ENCODE data around the gene RTCB. TPM values are rescaled to one million over a fixed set of nuclear protein-coding genes. Genes with fewer than 3 reads are reported as not detected.

RTCB gene
- total and polyA plus RNA-seq, 3 experiments from 2014 or later = 97.7 to 104 (median 103) TPM

GRCh38 chr22:32389685-32390084 lies 22.4 kb downstream of the RTCB start:
- Histone ChIP-seq H3K4me3 (ENCODE audit: low read length) (no peak overlapping the region), H3K27me3 (ENCODE audit: insufficient read depth, low read length, poor library complexity, severe bottlenecking) (no peaks in the 10 kb centered on the region), H3K9me3 (ENCODE audit: low read length) (no peaks in the 10 kb centered on the region), H3K4me1 (ENCODE audit: insufficient read depth, low read length) (no peaks in the 10 kb centered on the region), H3K36me3 (ENCODE audit: insufficient read depth, low read length) (peaks cover 28% of the 10 kb centered on the region), H3K27ac (ENCODE audit: low read depth, low read length) (no peak overlapping the region)
- Mint-ChIP-seq H3K4me1 (no peaks in the 10 kb centered on the region), H3K27me3 (no peaks in the 10 kb centered on the region), H3K27ac (peak overlapping the region in 3 of 8 donors; percentile 46 to 79 (median 54)), H3K36me3 (peaks cover 4 to 86% (median 25%) of the 10 kb centered on the region in 3 donors), H3K9me3 (no peaks in the 10 kb centered on the region), H3K4me3 (no peak overlapping the region)
- DNase-seq = no peak
- ChIA-PET CTCF (interaction anchor here (0.7 to 1.1 kb wide), 4 partner anchors 10 to 607 kb away, joined by 3 read pairs; no protein-coding TSS in a partner anchor), POLR2A (no interaction called here)

DNA sequence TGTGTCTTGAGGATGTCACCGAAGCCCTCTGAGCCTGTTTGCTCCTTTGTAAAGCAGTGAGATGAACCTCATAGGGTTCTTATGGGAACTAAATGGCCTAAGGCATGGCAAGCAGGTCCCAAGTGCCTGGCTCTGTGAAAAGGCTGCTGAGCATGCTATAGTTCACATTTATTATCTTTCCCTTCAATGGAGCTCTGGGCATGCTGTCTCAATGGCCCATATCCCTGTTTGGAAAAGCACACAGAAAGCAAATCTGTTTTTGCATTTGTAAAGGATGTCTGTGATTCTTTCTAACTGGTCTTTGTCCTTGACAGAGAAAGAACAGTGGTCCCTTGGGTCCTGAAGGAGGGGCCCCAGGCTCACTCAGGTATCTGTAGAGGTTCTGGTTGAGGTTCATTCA lies 26.4 kb downstream of the RTCB start:
- Histone ChIP-seq H3K9me3 (ENCODE audit: low read length) (no peaks in the 10 kb centered on the region), H3K4me3 (ENCODE audit: low read length) (no peak overlapping the region), H3K27ac (ENCODE audit: low read depth, low read length) (no peak overlapping the region), H3K27me3 (ENCODE audit: insufficient read depth, low read length, poor library complexity, severe bottlenecking) (no peaks in the 10 kb centered on the region), H3K36me3 (ENCODE audit: insufficient read depth, low read length) (peaks cover 7% of the 10 kb centered on the region), H3K4me1 (ENCODE audit: insufficient read depth, low read length) (no peaks in the 10 kb centered on the region)
- H3K9me3 Mint-ChIP-seq = no peaks in the 10 kb centered on the region
- H3K27me3 Mint-ChIP-seq = no peaks in the 10 kb centered on the region
- peaks cover 0 to 49% (median 13%) of the 10 kb centered on the region in 3 donors for H3K36me3 Mint-ChIP-seq
- no peak for DNase-seq
- ChIA-PET POLR2A (no interaction called here), CTCF (no interaction called here)
- H3K27ac Mint-ChIP-seq = no peak overlapping the region
- no peak overlapping the region for H3K4me3 Mint-ChIP-seq
- H3K4me1 Mint-ChIP-seq = no peaks in the 10 kb centered on the region

DNA sequence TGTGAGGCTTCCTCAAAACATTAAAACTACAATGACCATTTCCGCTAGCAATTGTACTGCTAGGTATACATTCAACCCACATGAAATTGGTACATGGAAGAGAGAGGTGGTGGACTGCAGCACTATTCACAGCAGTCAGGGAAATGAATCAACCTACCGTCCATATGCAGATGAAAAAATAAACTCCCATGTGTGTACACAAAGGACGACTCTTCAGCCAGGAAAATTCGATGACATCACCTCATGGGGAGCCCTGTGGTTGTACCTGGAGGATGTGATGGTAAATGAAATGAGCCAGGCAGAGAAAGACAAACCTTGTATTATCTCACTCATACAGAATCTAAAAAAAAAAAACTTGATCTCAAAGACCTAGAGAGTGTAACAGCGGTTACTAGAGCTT lies 31.1 kb downstream of the RTCB start:
- Histone ChIP-seq H3K27me3 (ENCODE audit: insufficient read depth, low read length, poor library complexity, severe bottlenecking) (no peaks in the 10 kb centered on the region), H3K36me3 (ENCODE audit: insufficient read depth, low read length) (no peaks in the 10 kb centered on the region), H3K9me3 (ENCODE audit: low read length) (no peaks in the 10 kb centered on the region), H3K4me1 (ENCODE audit: insufficient read depth, low read length) (no peaks in the 10 kb centered on the region), H3K4me3 (ENCODE audit: low read length) (no peak overlapping the region), H3K27ac (ENCODE audit: low read depth, low read length) (no peak overlapping the region)
- POLR2A ChIA-PET = no interaction called here
- H3K27ac Mint-ChIP-seq = no peak overlapping the region
- H3K4me1 Mint-ChIP-seq = no peaks in the 10 kb centered on the region
- H3K4me3 Mint-ChIP-seq = no peak overlapping the region
- CTCF ChIA-PET = no interaction called here
- peaks cover 0 to 8% (median 0%) of the 10 kb centered on the region in 3 donors for H3K36me3 Mint-ChIP-seq
- no peaks in the 10 kb centered on the region for H3K9me3 Mint-ChIP-seq
- H3K27me3 Mint-ChIP-seq = no peaks in the 10 kb centered on the region
- no peak for DNase-seq

- POLR2A ChIA-PET = no interaction called here
- H3K9me3 Mint-ChIP-seq = no peaks in the 10 kb centered on the region
- H3K4me1 Mint-ChIP-seq = no peaks in the 10 kb centered on the region
- Histone ChIP-seq H3K27ac (ENCODE audit: low read depth, low read length) (no peak overlapping the region), H3K27me3 (ENCODE audit: insufficient read depth, low read length, poor library complexity, severe bottlenecking) (no peaks in the 10 kb centered on the region), H3K4me1 (ENCODE audit: insufficient read depth, low read length) (no peaks in the 10 kb centered on the region), H3K36me3 (ENCODE audit: insufficient read depth, low read length) (no peaks in the 10 kb centered on the region), H3K9me3 (ENCODE audit: low read length) (no peaks in the 10 kb centered on the region), H3K4me3 (ENCODE audit: low read length) (no peak overlapping the region)
- H3K27ac Mint-ChIP-seq = no peak overlapping the region
- peaks cover 0 to 2% of the 10 kb centered on the region in 2 donors for H3K27me3 Mint-ChIP-seq
- DNase-seq = no peak
- H3K4me3 Mint-ChIP-seq = no peak overlapping the region
- H3K36me3 Mint-ChIP-seq = no peaks in the 10 kb centered on the region
- CTCF ChIA-PET = no interaction called here
These were observed 33.3 kb downstream of the RTCB start for GRCh38 chr22:32378707-32379272.

DNA sequence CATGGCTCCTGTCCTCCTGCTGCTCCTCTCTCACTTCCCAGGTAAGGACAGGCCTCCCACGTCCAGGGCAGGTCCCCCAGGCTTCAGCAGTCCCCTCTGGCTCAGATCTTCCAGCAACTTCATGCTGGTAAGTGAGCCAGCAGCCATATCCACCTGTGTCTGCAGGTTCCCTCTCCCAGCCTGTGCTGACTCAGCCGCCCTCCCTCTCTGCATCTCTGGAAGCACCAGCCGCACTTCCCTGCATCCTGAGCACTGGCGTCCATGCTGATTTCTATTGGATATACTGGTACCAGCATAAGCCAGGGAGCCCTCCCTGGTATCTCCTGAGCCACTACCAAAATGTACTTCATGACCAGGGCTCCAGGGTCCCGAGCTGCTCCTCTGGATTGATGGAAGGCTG lies 35.4 kb downstream of the RTCB start:
- Mint-ChIP-seq H3K27me3 (peaks cover 0 to 2% of the 10 kb centered on the region in 2 donors), H3K4me3 (no peak overlapping the region), H3K4me1 (no peaks in the 10 kb centered on the region), H3K27ac (no peak overlapping the region), H3K9me3 (no peaks in the 10 kb centered on the region), H3K36me3 (no peaks in the 10 kb centered on the region)
- DNase-seq = no peak
- Histone ChIP-seq H3K4me1 (ENCODE audit: insufficient read depth, low read length) (no peaks in the 10 kb centered on the region), H3K27me3 (ENCODE audit: insufficient read depth, low read length, poor library complexity, severe bottlenecking) (no peaks in the 10 kb centered on the region), H3K4me3 (ENCODE audit: low read length) (no peak overlapping the region), H3K36me3 (ENCODE audit: insufficient read depth, low read length) (no peaks in the 10 kb centered on the region), H3K27ac (ENCODE audit: low read depth, low read length) (no peak overlapping the region), H3K9me3 (ENCODE audit: low read length) (no peaks in the 10 kb centered on the region)
- CTCF ChIA-PET = no interaction called here
- POLR2A ChIA-PET = no interaction called here

DNA sequence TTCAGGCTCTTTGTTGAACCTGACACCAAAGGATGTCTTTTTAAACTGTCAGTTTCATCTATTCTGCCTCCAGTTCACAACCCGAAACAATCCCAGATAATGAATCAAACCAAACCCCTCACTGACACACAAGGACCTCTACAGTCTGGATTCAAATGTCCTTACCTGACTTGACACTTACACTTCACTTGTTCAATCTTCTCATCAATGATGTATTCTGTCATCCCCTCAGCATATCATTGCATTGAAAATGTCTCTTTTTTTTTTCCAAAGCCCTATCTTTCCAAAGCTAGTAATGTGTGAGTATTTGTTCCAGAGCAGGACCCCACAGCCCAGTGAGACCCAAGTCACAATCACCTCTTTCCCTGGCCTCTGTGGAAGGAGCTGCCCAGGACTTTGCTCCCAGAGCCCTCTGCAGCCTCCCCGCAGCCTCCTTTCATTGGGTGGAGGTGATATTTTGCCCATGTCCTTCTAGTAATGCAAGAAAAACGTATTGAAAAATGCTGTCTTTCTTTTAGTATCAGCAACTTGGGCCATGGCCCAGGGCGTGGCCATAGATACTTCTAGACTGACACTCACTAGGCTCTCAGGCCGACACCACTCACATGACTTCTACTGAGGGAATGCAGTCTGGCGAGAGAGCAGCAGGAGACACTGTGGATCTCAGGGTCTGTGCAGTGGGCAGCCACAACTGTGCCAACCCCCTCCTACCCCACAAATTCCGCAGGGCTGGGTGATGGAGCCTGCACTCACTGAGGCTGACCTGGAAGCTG lies 36.2 kb downstream of the RTCB start:
- Histone ChIP-seq H3K36me3 (ENCODE audit: insufficient read depth, low read length) (no peaks in the 10 kb centered on the region), H3K27me3 (ENCODE audit: insufficient read depth, low read length, poor library complexity, severe bottlenecking) (no peaks in the 10 kb centered on the region), H3K4me3 (ENCODE audit: low read length) (no peak overlapping the region), H3K27ac (ENCODE audit: low read depth, low read length) (no peak overlapping the region), H3K4me1 (ENCODE audit: insufficient read depth, low read length) (no peaks in the 10 kb centered on the region), H3K9me3 (ENCODE audit: low read length) (no peaks in the 10 kb centered on the region)
- no peaks in the 10 kb centered on the region for H3K36me3 Mint-ChIP-seq
- ChIA-PET POLR2A (no interaction called here), CTCF (no interaction called here)
- DNase-seq = no peak
- H3K4me3 Mint-ChIP-seq = no peak overlapping the region
- no peak overlapping the region for H3K27ac Mint-ChIP-seq
- peaks cover 0 to 2% of the 10 kb centered on the region in 2 donors for H3K27me3 Mint-ChIP-seq
- H3K9me3 Mint-ChIP-seq = no peaks in the 10 kb centered on the region
- H3K4me1 Mint-ChIP-seq = no peaks in the 10 kb centered on the region

DNA sequence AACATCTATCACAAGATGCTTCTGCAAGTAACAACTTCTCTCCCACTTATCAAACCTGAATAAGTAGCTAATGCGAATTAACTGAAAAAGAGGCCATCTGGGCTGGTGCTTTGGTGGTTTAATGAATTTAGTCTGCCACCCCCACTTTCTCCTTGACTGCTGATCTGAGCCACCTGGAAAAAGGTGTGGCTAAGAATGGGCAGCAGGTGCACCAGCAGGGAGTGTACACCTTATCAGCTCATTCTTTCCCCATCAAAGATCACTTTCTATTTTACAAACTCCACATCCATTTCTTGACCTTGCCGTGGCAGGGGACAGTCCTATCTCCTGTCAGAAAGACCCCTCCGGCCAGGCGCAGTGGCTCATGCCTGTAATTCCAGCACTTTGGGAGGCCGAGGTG lies 47.8 kb downstream of the RTCB start:
- Mint-ChIP-seq H3K36me3 (peaks cover 0 to 3% (median 1%) of the 10 kb centered on the region in 3 donors), H3K27me3 (peaks cover 4 to 8% of the 10 kb centered on the region in 2 donors), H3K4me1 (no peaks in the 10 kb centered on the region), H3K27ac (no peak overlapping the region), H3K4me3 (no peak overlapping the region), H3K9me3 (no peaks in the 10 kb centered on the region)
- CTCF ChIA-PET = no interaction called here
- no peak for DNase-seq
- Histone ChIP-seq H3K27me3 (ENCODE audit: insufficient read depth, low read length, poor library complexity, severe bottlenecking) (no peaks in the 10 kb centered on the region), H3K9me3 (ENCODE audit: low read length) (no peaks in the 10 kb centered on the region), H3K36me3 (ENCODE audit: insufficient read depth, low read length) (no peaks in the 10 kb centered on the region), H3K27ac (ENCODE audit: low read depth, low read length) (no peak overlapping the region), H3K4me3 (ENCODE audit: low read length) (no peak overlapping the region), H3K4me1 (ENCODE audit: insufficient read depth, low read length) (no peaks in the 10 kb centered on the region)
- POLR2A ChIA-PET = no interaction called here

DNA sequence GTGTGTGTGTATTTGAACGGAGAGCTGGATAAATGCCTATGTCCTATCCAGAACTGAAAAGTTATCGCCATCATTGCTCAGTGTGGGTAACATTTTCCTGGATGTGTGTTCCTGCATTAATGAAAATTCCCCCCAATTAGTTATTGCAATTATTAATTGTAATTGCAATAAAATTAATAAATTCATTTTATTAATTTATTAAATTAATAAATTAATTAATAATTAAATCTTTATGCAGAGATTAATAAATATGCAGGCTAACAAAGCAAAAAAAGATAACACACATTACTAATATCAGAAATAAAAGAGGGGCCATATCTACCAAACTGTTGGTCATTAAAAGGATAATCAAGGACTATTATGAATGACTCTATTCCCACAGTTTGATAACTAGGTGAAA lies 50.8 kb downstream of the RTCB start:
- ChIA-PET POLR2A (no interaction called here), CTCF (no interaction called here)
- no peak overlapping the region for H3K4me3 ChIP-seq (ENCODE audit: low read length)
- H3K27ac Mint-ChIP-seq = no peak overlapping the region
- no peaks in the 10 kb centered on the region for H3K4me1 ChIP-seq (ENCODE audit: insufficient read depth, low read length)
- no peaks in the 10 kb centered on the region for H3K9me3 ChIP-seq (ENCODE audit: low read length)
- peaks cover 0 to 3% (median 1%) of the 10 kb centered on the region in 3 donors for H3K36me3 Mint-ChIP-seq
- H3K27ac ChIP-seq (ENCODE audit: low read depth, low read length) = no peak overlapping the region
- DNase-seq = no peak
- H3K27me3 ChIP-seq (ENCODE audit: insufficient read depth, low read length, poor library complexity, severe bottlenecking) = no peaks in the 10 kb centered on the region
- H3K4me1 Mint-ChIP-seq = no peaks in the 10 kb centered on the region
- H3K36me3 ChIP-seq (ENCODE audit: insufficient read depth, low read length) = no peaks in the 10 kb centered on the region
- peaks cover 4 to 8% of the 10 kb centered on the region in 2 donors for H3K27me3 Mint-ChIP-seq
- no peaks in the 10 kb centered on the region for H3K9me3 Mint-ChIP-seq
- H3K4me3 Mint-ChIP-seq = no peak overlapping the region
